Calu3 (cell line): ENCODE results near the gene CDKAL1. TPM values are rescaled to one million over a fixed set of nuclear protein-coding genes. Genes with fewer than 3 reads are reported as not detected.

Experiments used
- BruUV-seq: library from RNA; stranded (reverse); fragments of 400-500 nt; replicated peaks from 2 replicates; lab custom pipeline; 2021; lab: Mats Ljungman, UMichigan
- CTCF ChIA-PET: fragments of 300-600 bp; sonication (Branson Sonifier 250); formaldehyde crosslinking; loops from one replicate; lab custom pipeline; 2022; ENCODE audit warnings: antibody characterized with exemption; lab: Charles Lee
- DNase-seq: peaks from one replicate; pipeline ENCODE4 v3.0.0; 2022
- H3K27ac Mint-ChIP-seq: one replicate; pipeline ENCODE4 v1.8.0; 2022; ENCODE audit warnings: mixed read lengths; ENCODE audit not compliant: unreplicated experiment
- H3K27me3 Mint-ChIP-seq: one replicate; pipeline ENCODE4 v1.8.0; 2022; ENCODE audit warnings: mixed read lengths; ENCODE audit not compliant: unreplicated experiment
- H3K36me3 Mint-ChIP-seq: one replicate; pipeline ENCODE4 v1.8.0; 2022; ENCODE audit warnings: mild to moderate bottlenecking, moderate library complexity, mixed read lengths; ENCODE audit not compliant: insufficient read depth, unreplicated experiment
- H3K4me1 Mint-ChIP-seq: one replicate; pipeline ENCODE4 v1.8.0; 2022; ENCODE audit warnings: mild to moderate bottlenecking, low read depth, mixed read lengths; ENCODE audit not compliant: unreplicated experiment
- H3K4me3 Mint-ChIP-seq: one replicate; pipeline ENCODE4 v1.8.0; 2022; ENCODE audit warnings: mild to moderate bottlenecking, low read depth, moderate library complexity, mixed read lengths; ENCODE audit not compliant: unreplicated experiment
- H3K9me3 Mint-ChIP-seq: one replicate; pipeline ENCODE4 v1.8.0; 2022; ENCODE audit warnings: low read depth, mixed read lengths; ENCODE audit not compliant: unreplicated experiment
- intact Hi-C: fragments of 100-400 bp; cut with micrococcal nuclease; formaldehyde crosslinking; loops from one replicate; pipeline ENCODE4 v1.10.0; 2022; ENCODE audit not compliant: unreplicated experiment
- total RNA-seq: library from RNA; stranded (reverse); gene quantifications from 2 replicates; pipeline ENCODE4 v1.2.3, GENCODE V29; 2022
- TF ChIP-seq, protein P1 (sequence below): fragments of 200-600 bp; IDR thresholded peaks from one replicate; pipeline ENCODE4 v1.8.0; 2022; ENCODE audit warnings: antibody characterized with exemption; ENCODE audit not compliant: unreplicated experiment

CDKAL1 gene
- total RNA-seq, 1 experiment from 2014 or later = 39.6 TPM

DNA sequence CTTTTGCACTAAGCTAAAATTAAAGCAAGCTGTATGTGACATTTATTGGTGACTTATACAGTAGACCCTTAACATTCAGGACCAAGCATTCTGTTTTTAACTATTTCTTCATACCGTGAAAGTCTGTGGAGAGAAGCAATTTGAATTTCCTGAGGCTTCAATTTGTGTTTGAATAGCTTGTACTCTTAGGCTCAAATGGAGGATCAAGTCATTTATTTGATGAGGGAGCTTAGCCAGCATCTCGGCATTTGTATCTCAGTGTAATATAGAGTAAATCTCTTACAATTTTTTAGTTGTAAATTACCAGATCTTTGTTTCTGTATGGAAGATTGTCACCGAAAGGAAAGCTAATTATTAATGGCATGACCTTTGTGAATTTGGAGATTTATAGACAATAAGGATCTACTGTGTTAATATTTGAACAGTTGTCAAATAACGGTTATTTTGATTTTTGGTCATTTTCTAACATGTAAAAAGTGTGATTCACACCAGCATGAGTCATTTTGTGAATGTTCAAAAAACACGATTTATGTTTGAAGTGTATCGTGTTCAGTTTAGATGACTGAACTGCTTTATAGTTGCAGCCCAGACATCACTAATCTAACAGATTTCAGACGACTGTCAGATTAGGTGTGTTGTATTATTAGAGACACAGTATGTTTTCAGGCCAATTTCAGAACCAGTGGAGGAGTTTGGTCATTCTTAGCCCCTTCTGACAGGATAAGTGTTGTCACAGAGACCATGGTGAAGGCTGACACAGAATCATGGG, 332.9 kb downstream of the CDKAL1 start:
- intact Hi-C loops = no loop called here
- CTCF ChIA-PET = interaction anchor here (2.6 kb wide), 1 partner anchor 722 kb away, joined by 10 read pairs; no protein-coding TSS in a partner anchor
- peaks cover 43% of the 10 kb centered on the region for H3K4me1 Mint-ChIP-seq
- no peak overlapping the region for H3K4me3 Mint-ChIP-seq
- no peaks in the 10 kb centered on the region for H3K36me3 Mint-ChIP-seq
- BruUV-seq = no TSS peak
- TF ChIP-seq, protein P1, sequence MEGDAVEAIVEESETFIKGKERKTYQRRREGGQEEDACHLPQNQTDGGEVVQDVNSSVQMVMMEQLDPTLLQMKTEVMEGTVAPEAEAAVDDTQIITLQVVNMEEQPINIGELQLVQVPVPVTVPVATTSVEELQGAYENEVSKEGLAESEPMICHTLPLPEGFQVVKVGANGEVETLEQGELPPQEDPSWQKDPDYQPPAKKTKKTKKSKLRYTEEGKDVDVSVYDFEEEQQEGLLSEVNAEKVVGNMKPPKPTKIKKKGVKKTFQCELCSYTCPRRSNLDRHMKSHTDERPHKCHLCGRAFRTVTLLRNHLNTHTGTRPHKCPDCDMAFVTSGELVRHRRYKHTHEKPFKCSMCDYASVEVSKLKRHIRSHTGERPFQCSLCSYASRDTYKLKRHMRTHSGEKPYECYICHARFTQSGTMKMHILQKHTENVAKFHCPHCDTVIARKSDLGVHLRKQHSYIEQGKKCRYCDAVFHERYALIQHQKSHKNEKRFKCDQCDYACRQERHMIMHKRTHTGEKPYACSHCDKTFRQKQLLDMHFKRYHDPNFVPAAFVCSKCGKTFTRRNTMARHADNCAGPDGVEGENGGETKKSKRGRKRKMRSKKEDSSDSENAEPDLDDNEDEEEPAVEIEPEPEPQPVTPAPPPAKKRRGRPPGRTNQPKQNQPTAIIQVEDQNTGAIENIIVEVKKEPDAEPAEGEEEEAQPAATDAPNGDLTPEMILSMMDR = no peak
- no peak for DNase-seq
- H3K9me3 Mint-ChIP-seq = no peaks in the 10 kb centered on the region
- H3K27ac Mint-ChIP-seq = no peak overlapping the region
- no peaks in the 10 kb centered on the region for H3K27me3 Mint-ChIP-seq

GRCh38 chr6:20868397-20869096, 334.3 kb downstream of the CDKAL1 start:
- Mint-ChIP-seq H3K4me1 (peaks cover 57% of the 10 kb centered on the region), H3K9me3 (no peaks in the 10 kb centered on the region), H3K27me3 (no peaks in the 10 kb centered on the region), H3K27ac (no peak overlapping the region), H3K4me3 (no peak overlapping the region), H3K36me3 (no peaks in the 10 kb centered on the region)
- DNase-seq = no peak
- TF ChIP-seq, protein P1 = no peak
- intact Hi-C loops = no loop called here
- BruUV-seq = no TSS peak
- CTCF ChIA-PET = interaction anchor here (0.5 to 2.6 kb wide), 2 partner anchors 12 to 720 kb away, joined by 3 to 10 read pairs; no protein-coding TSS in a partner anchor

- Mint-ChIP-seq H3K9me3 (no peaks in the 10 kb centered on the region), H3K4me1 (peaks cover 72% of the 10 kb centered on the region), H3K27ac (no peak overlapping the region), H3K27me3 (no peaks in the 10 kb centered on the region), H3K4me3 (no peak overlapping the region), H3K36me3 (no peaks in the 10 kb centered on the region)
- no peak for DNase-seq
- CTCF ChIA-PET = no interaction called here
- intact Hi-C loops = loop anchor here (10.0 kb wide), 2 partner anchors 515 to 865 kb away; no protein-coding TSS in a partner anchor
- BruUV-seq = no TSS peak
- TF ChIP-seq, protein P1 = no peak
These were observed 335.8 kb downstream of the CDKAL1 start for GRCh38 chr6:20870021-20870420.

DNA sequence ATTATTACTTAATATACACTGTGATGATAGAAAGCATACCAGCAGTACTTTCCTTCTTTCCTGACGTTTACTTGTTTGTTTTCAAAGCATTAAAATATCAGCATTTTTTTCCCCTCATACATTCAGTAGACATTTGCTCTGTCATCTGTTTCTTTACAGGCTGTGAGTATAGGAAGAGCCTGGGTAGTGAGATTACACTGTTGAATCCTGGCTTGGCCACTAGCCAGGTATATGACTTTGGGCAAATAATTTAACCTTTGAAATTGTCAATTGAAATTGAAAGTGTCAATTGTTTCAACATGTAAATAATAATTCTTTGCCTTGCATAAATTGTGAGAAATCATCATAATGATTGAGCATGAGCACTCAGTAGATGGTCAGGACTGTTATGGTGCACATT, 336.2 kb downstream of the CDKAL1 start:
- intact Hi-C loops = loop anchor here (10.0 kb wide), 2 partner anchors 514 to 864 kb away; no protein-coding TSS in a partner anchor
- no peaks in the 10 kb centered on the region for H3K36me3 Mint-ChIP-seq
- DNase-seq = no peak
- BruUV-seq = no TSS peak
- peaks cover 76% of the 10 kb centered on the region for H3K4me1 Mint-ChIP-seq
- TF ChIP-seq, protein P1 = no peak
- no peaks in the 10 kb centered on the region for H3K27me3 Mint-ChIP-seq
- no peak overlapping the region for H3K4me3 Mint-ChIP-seq
- CTCF ChIA-PET = no interaction called here
- no peaks in the 10 kb centered on the region for H3K9me3 Mint-ChIP-seq
- no peak overlapping the region for H3K27ac Mint-ChIP-seq
